DOHH2 (cell line): ENCODE data around the gene PLXNC1.

Experiments
- H3F3A ChIP-seq: fragments of 200-600 bp; sonication (generic), shearing (Covaris generic); 2 replicates; pipeline ENCODE4 v1.6.0; 2016; ENCODE audit warnings: antibody characterized with exemption, mild to moderate bottlenecking; ENCODE audit not compliant: control insufficient read depth, insufficient read depth
- H3K27ac ChIP-seq: fragments of 200-600 bp; sonication (generic); 2 replicates; pipeline ENCODE4 v1.5.1; 2014; ENCODE audit warnings: low read depth, mild to moderate bottlenecking, low read length, moderate library complexity
- H3K27me3 ChIP-seq: fragments of 200-600 bp; sonication (generic); 2 replicates; pipeline ENCODE4 v1.6.1; 2014; ENCODE audit warnings: mild to moderate bottlenecking, low read length, mixed read lengths; ENCODE audit not compliant: control insufficient read depth
- H3K36me3 ChIP-seq: fragments of 200-600 bp; sonication (generic); 2 replicates; pipeline ENCODE4 v1.6.1; 2014; ENCODE audit warnings: mild to moderate bottlenecking, low read length, moderate library complexity, mixed read lengths; ENCODE audit not compliant: control insufficient read depth
- H3K4me1 ChIP-seq: fragments of 200-600 bp; sonication (generic); 2 replicates; pipeline ENCODE4 v1.6.1; 2014; ENCODE audit warnings: mild to moderate bottlenecking, low read length, mixed read lengths; ENCODE audit not compliant: control insufficient read depth
- H3K4me2 ChIP-seq: fragments of 200-600 bp; sonication (generic); 2 replicates; pipeline ENCODE4 v1.6.0; 2014; ENCODE audit warnings: mild to moderate bottlenecking, low read length, moderate library complexity
- H3K4me3 ChIP-seq: fragments of 200-600 bp; sonication (generic); 2 replicates; pipeline ENCODE4 v1.5.1; 2014; ENCODE audit warnings: mild to moderate bottlenecking, low read length, mixed read lengths
- H3K79me2 ChIP-seq: fragments of 200-600 bp; sonication (generic); 2 replicates; pipeline ENCODE4 v1.6.1; 2014; ENCODE audit warnings: mild to moderate bottlenecking, low read length, mixed read lengths; ENCODE audit not compliant: control insufficient read depth
- H3K9me2 ChIP-seq: fragments of 200-600 bp; sonication (generic); replicated peaks from 2 replicates; pipeline ENCODE4 v1.6.1; 2014; ENCODE audit warnings: mild to moderate bottlenecking, low read length, mixed read lengths; ENCODE audit not compliant: control insufficient read depth
- H3K9me3 ChIP-seq: fragments of 200-600 bp; sonication (generic); 2 replicates; pipeline ENCODE4 v1.6.1; 2014; ENCODE audit warnings: antibody characterized with exemption, low read length, mixed read lengths; ENCODE audit not compliant: control insufficient read depth, insufficient read depth
- H4K20me1 ChIP-seq: fragments of 200-600 bp; sonication (generic); 2 replicates; pipeline ENCODE4 v1.6.0; 2014; ENCODE audit warnings: low read depth, mild to moderate bottlenecking, antibody characterized with exemption, low read length, moderate library complexity; ENCODE audit not compliant: control insufficient read depth, insufficient read depth
- CTCF ChIP-seq: fragments of 200-600 bp; sonication (generic); IDR thresholded peaks from one replicate; pipeline ENCODE4 v1.5.1; 2014; ENCODE audit warnings: antibody characterized with exemption, mild to moderate bottlenecking, low read depth, low read length; ENCODE audit not compliant: poor library complexity, severe bottlenecking
- EZH2phosphoT487 ChIP-seq: fragments of 200-600 bp; sonication (generic); IDR thresholded peaks from 2 replicates; pipeline ENCODE4 v1.6.1; 2017; ENCODE audit warnings: borderline replicate concordance, mild to moderate bottlenecking, antibody characterized with exemption, low read length, moderate library complexity, mixed read lengths

PLXNC1 gene

GRCh38 chr12:94147991-94148738 lies at the start of gene PLXNC1:
Gene PLXNC1 (plus strand): TSS chr12:94148577. CDS start chr12:94148972, 395 bp downstream.
- H3K27ac ChIP-seq = peak within 1 kb of the TSS; percentile 30; the same call in 1 of the 2 replicates
- H3K9me3 ChIP-seq = no peaks in the 10 kb centered on the region
- peaks cover 90% of the 10 kb centered on the region for H3K27me3 ChIP-seq
- no peak for TF ChIP-seq CTCF
- TF ChIP-seq EZH2phosphoT487 = 0 out of 2 replicates have a peak, but pooled peaks have one; percentile 24
- peak within 1 kb of the TSS; percentile 85 for H3K4me2 ChIP-seq
- H3K4me3 ChIP-seq = peak within 1 kb of the TSS; percentile 78
- peaks cover 23% of the 10 kb centered on the region for H3F3A ChIP-seq
- H4K20me1 ChIP-seq = 0 out of 2 replicates have a peak, but pooled peaks cover 3% of the 10 kb centered on the region
- H3K79me2 ChIP-seq = no peaks in the 10 kb centered on the region
- H3K36me3 ChIP-seq = no peaks in the 10 kb centered on the region
- H3K9me2 ChIP-seq = no peaks in the 10 kb centered on the region
- H3K4me1 ChIP-seq = peaks cover 52% of the 10 kb centered on the region

GRCh38 chr12:94099191-94099590 lies 49.2 kb upstream of the PLXNC1 start:
- Histone ChIP-seq H3K27ac (no peak overlapping the region), H3K79me2 (no peaks in the 10 kb centered on the region), H3K4me3 (no peak overlapping the region), H3K27me3 (peaks cover 62% of the 10 kb centered on the region), H3K9me3 (no peaks in the 10 kb centered on the region), H4K20me1 (peaks cover 3% of the 10 kb centered on the region), H3F3A (no peaks in the 10 kb centered on the region), H3K9me2 (no peaks in the 10 kb centered on the region), H3K36me3 (no peaks in the 10 kb centered on the region), H3K4me2 (no peak overlapping the region), H3K4me1 (peaks cover 10% of the 10 kb centered on the region)
- no peak for TF ChIP-seq CTCF
- no peak for TF ChIP-seq EZH2phosphoT487

GRCh38 chr12:94099632-94100031 lies 48.7 kb upstream of the PLXNC1 start:
- Histone ChIP-seq H3K27me3 (peaks cover 63% of the 10 kb centered on the region), H3K27ac (no peak overlapping the region), H3F3A (no peaks in the 10 kb centered on the region), H3K9me3 (no peaks in the 10 kb centered on the region), H3K36me3 (no peaks in the 10 kb centered on the region), H3K4me2 (no peak overlapping the region), H3K4me3 (no peak overlapping the region), H3K79me2 (no peaks in the 10 kb centered on the region), H3K4me1 (peaks cover 10% of the 10 kb centered on the region), H4K20me1 (peaks cover 3% of the 10 kb centered on the region), H3K9me2 (no peaks in the 10 kb centered on the region)
- no peak for TF ChIP-seq CTCF
- no peak for TF ChIP-seq EZH2phosphoT487
